Measurements from ENCODE around the gene TAF1L.

GRCh38 chr9:32627394-32627954 is 8.0 kb downstream of the TAF1L start:
- TF ChIP-seq, protein P1, sequence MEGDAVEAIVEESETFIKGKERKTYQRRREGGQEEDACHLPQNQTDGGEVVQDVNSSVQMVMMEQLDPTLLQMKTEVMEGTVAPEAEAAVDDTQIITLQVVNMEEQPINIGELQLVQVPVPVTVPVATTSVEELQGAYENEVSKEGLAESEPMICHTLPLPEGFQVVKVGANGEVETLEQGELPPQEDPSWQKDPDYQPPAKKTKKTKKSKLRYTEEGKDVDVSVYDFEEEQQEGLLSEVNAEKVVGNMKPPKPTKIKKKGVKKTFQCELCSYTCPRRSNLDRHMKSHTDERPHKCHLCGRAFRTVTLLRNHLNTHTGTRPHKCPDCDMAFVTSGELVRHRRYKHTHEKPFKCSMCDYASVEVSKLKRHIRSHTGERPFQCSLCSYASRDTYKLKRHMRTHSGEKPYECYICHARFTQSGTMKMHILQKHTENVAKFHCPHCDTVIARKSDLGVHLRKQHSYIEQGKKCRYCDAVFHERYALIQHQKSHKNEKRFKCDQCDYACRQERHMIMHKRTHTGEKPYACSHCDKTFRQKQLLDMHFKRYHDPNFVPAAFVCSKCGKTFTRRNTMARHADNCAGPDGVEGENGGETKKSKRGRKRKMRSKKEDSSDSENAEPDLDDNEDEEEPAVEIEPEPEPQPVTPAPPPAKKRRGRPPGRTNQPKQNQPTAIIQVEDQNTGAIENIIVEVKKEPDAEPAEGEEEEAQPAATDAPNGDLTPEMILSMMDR (IDR thresholded peaks at IDR 0.05) = no peak
- no peak for TF ChIP-seq POLR2A (IDR thresholded peaks at IDR 0.05)

Measured in lower leg skin (tissue), 3 donors.